ENCODE data around the gene SQSTM1. TPM values are rescaled to one million over a fixed set of nuclear protein-coding genes. Genes with fewer than 3 reads are reported as not detected.

The SQSTM1 gene
- total and polyA plus RNA-seq, 2 experiments from 2014 or later = 211 to 265 TPM

DNA sequence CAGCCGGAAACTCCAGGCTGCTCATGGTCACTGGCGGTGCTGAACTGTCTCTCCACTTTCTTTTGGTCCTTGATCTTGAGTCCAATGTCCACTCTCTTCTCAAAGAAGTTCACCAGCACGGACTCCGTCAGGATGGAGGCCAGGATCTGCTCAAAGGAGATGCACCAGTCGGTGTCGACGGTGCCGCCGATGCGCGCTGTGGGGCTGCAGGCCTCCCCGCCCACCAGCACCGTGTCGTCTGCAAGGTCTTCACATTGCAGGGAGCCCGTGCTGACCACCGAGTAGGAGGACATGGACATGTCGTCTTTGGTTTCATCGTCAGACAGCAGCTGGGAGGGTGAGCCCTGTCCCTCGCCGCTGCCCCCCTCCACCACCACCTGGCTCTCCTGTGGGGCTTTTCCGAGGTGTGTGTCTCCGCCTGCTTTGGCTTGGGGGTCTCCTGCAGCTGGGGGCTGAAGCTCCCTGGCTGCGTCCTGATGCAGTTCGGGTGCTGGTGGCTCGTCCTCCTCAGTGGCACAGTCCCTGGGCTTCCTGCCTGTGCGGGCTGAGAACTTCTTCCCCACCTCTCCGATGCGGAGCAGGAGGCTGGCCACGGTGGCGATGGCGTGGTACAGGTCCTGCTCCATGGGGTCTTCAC lies 42.9 kb downstream of the SQSTM1 start:
- Histone ChIP-seq H2AFZ (no peak overlapping the region), H3K4me2 (ENCODE audit: unreplicated experiment) (no peak overlapping the region), H3K36me3 (ENCODE audit: low read depth) (peaks cover 1% of the 10 kb centered on the region; the same call in 1 of the 2 replicates), H3F3A (ENCODE audit: insufficient read depth) (peaks cover 29% of the 10 kb centered on the region), H3K9me2 (ENCODE audit: insufficient read depth) (no peaks in the 10 kb centered on the region), H3K9me3 (ENCODE audit: low read depth) (no peaks in the 10 kb centered on the region), H3K27me3 (replicated peaks; ENCODE audit: insufficient read depth) (no peaks in the 10 kb centered on the region), H3K4me3 (no peak overlapping the region), H4K20me1 (ENCODE audit: insufficient read depth) (no peaks in the 10 kb centered on the region), H3K27ac (no peak overlapping the region), H3K79me2 (ENCODE audit: insufficient read depth) (no peaks in the 10 kb centered on the region), H3K9ac (no peak overlapping the region), H3K4me1 (ENCODE audit: insufficient read depth) (peaks cover 9% of the 10 kb centered on the region; the same call in 1 of the 2 replicates)
- in situ Hi-C loops (cut with MboI) = no loop called here
- no peak for DNase-seq
- TF ChIP-seq EZH2 (IDR thresholded peaks at IDR 0.05; ENCODE audit: insufficient read depth, poor library complexity, severe bottlenecking) (no peak), EZH2phosphoT487 (IDR thresholded peaks at IDR 0.05; ENCODE audit: insufficient read depth, low read depth) (no peak)
- WGBS, 2 experiments (ENCODE audit: low coverage in 1 of 2, low lambda C conversion rate in 2 of 2, missing lambda C conversion rate in 2 of 2) = 97 to 98% methylated on average over 31 of the region's 31 CpGs

DNA sequence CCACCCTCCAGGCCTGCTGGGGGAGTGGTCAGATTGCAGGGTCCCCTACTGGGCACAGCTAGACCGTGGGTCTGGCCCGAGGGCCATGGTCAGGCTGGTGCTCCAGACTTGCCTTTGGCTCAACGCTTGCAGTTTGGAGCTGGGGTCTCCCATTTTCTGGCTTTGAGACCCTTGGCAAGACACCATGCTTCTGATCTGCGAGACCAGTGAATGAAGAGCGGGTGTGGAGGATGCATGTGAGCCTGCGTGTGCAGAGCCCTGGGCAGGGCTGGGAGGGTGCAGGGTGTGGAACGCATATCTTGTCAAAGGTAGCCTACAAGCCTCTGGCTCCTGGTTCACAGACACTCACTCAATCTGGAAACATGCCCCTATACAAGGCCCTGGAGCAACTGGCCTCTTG lies 44.0 kb downstream of the SQSTM1 start:
- no peak overlapping the region for H2AFZ ChIP-seq
- H3K4me1 ChIP-seq (ENCODE audit: insufficient read depth) = peaks cover 8% of the 10 kb centered on the region; the same call in 1 of the 2 replicates
- no peak for TF ChIP-seq EZH2phosphoT487 (IDR thresholded peaks at IDR 0.05; ENCODE audit: insufficient read depth, low read depth)
- TF ChIP-seq EZH2 (IDR thresholded peaks at IDR 0.05; ENCODE audit: insufficient read depth, poor library complexity, severe bottlenecking) = no peak
- in situ Hi-C loops (cut with MboI) = no loop called here
- 97 to 99% methylated on average over 7 of the region's 7 CpGs for WGBS, 2 experiments (ENCODE audit: low coverage in 1 of 2, low lambda C conversion rate in 2 of 2, missing lambda C conversion rate in 2 of 2)
- H3K4me3 ChIP-seq = no peak overlapping the region
- H3K9me2 ChIP-seq (ENCODE audit: insufficient read depth) = no peaks in the 10 kb centered on the region
- H3K79me2 ChIP-seq (ENCODE audit: insufficient read depth) = no peaks in the 10 kb centered on the region
- no peaks in the 10 kb centered on the region for H3K9me3 ChIP-seq (ENCODE audit: low read depth)
- DNase-seq = no peak
- no peak overlapping the region for H3K27ac ChIP-seq
- no peaks in the 10 kb centered on the region for H4K20me1 ChIP-seq (ENCODE audit: insufficient read depth)
- no peak overlapping the region for H3K4me2 ChIP-seq (ENCODE audit: unreplicated experiment)
- H3F3A ChIP-seq (ENCODE audit: insufficient read depth) = peaks cover 26% of the 10 kb centered on the region
- no peaks in the 10 kb centered on the region for H3K27me3 ChIP-seq (replicated peaks; ENCODE audit: insufficient read depth)
- H3K36me3 ChIP-seq (ENCODE audit: low read depth) = peaks cover 3% of the 10 kb centered on the region; the same call in 1 of the 2 replicates
- H3K9ac ChIP-seq = no peak overlapping the region

DNA sequence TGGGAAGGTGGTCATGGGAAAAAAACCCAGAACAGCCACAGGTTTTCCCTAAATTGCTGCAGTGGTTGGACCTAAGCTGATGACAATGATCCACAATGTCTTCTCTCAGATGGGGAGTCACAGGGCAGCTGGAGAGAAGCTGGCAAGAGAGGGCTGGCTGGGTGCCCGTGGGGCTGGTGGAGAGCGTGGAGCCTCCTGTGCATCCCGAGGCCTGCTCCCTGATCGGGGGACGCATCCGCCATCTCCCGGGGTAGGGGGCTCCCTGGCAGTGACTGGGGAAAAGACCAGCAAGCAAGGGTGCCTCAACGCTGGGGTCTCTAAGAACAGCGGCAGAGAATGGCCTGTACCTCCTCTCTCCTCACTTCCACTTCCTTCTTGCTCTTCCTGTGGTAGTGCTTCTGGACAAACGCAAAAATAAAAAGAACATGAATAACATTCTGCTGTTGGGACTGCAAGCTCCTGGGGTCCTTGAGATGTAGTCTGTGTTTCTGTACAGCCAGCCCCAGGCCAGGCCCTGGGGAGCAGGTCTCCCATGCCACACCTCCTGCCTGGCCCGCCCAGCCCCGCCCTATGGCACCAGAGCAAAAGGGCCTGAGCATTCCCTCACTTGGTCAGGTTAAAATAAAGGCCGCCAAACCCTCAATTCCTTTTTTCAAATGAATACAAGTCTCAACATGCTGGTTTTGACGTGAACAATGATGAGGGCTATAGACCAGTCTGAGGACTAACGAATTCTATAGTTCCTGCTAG lies 45.0 kb downstream of the SQSTM1 start:
- Histone ChIP-seq H3K4me1 (ENCODE audit: insufficient read depth) (no peaks in the 10 kb centered on the region), H3F3A (ENCODE audit: insufficient read depth) (peaks cover 16% of the 10 kb centered on the region), H3K4me3 (no peak overlapping the region), H3K9me3 (ENCODE audit: low read depth) (no peaks in the 10 kb centered on the region), H2AFZ (no peak overlapping the region), H3K9me2 (ENCODE audit: insufficient read depth) (no peaks in the 10 kb centered on the region), H3K27me3 (replicated peaks; ENCODE audit: insufficient read depth) (no peaks in the 10 kb centered on the region), H3K36me3 (ENCODE audit: low read depth) (peaks cover 3% of the 10 kb centered on the region; the same call in 1 of the 2 replicates), H3K27ac (no peak overlapping the region), H3K79me2 (ENCODE audit: insufficient read depth) (no peaks in the 10 kb centered on the region), H3K4me2 (ENCODE audit: unreplicated experiment) (no peak overlapping the region), H3K9ac (no peak overlapping the region), H4K20me1 (ENCODE audit: insufficient read depth) (no peaks in the 10 kb centered on the region)
- no peak for DNase-seq
- TF ChIP-seq EZH2phosphoT487 (IDR thresholded peaks at IDR 0.05; ENCODE audit: insufficient read depth, low read depth) = no peak
- no peak for TF ChIP-seq EZH2 (IDR thresholded peaks at IDR 0.05; ENCODE audit: insufficient read depth, poor library complexity, severe bottlenecking)
- in situ Hi-C loops (cut with MboI) = no loop called here
- 90 to 94% methylated on average over 12 to 15 of the region's 15 CpGs for WGBS, 2 experiments (ENCODE audit: low coverage in 1 of 2, low lambda C conversion rate in 2 of 2, missing lambda C conversion rate in 2 of 2)

DNA sequence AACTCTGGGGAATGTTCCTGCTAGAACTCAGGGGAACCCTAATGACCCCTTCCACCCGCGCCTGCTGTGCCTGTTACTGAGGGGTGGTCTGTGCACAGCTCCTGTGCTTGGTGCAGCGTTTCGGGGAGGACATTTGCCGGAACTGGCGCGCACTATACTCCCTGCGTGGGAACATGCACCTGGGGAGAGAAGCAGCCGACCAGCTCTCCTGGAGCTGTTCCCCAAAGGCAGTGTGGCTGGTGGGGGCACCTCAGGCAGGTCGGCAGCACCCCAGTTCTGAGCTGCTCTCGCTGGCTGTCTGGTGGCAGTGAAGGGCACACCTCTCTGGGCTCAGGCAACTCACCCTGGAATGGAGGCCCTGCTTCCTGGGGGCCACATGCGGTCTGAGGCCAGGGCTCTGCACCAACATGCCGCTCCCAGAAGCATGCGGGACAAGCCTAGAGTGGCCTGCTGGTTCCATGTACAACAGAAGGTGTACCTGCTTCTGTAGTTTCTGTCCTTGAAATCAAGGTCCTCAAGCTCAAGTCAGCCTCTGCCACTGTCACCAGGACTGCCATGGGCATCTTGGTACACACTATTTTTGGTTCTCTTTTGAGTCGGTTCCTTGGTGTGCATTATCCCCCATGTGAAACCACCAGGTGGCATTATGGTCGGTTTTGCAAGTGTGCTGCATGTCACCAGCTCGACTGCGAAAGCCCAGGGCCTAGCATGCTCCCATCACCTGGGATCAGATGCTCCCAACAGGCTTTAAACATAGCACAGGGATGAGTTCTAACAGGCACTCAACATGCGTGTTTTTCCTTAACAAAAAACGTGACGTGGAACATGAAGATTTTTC lies 45.8 kb downstream of the SQSTM1 start:
- Histone ChIP-seq H3K36me3 (ENCODE audit: low read depth) (peaks cover 7% of the 10 kb centered on the region; the same call in 1 of the 2 replicates), H3K9me3 (ENCODE audit: low read depth) (no peaks in the 10 kb centered on the region), H3K27ac (no peak overlapping the region), H3K4me1 (ENCODE audit: insufficient read depth) (no peaks in the 10 kb centered on the region), H3K4me3 (no peak overlapping the region), H3K79me2 (ENCODE audit: insufficient read depth) (no peaks in the 10 kb centered on the region), H2AFZ (no peak overlapping the region), H3F3A (ENCODE audit: insufficient read depth) (peaks cover 9% of the 10 kb centered on the region), H4K20me1 (ENCODE audit: insufficient read depth) (no peaks in the 10 kb centered on the region), H3K9ac (no peak overlapping the region), H3K9me2 (ENCODE audit: insufficient read depth) (no peaks in the 10 kb centered on the region), H3K4me2 (ENCODE audit: unreplicated experiment) (no peak overlapping the region), H3K27me3 (replicated peaks; ENCODE audit: insufficient read depth) (no peaks in the 10 kb centered on the region)
- in situ Hi-C loops (cut with MboI) = no loop called here
- 85 to 89% methylated on average over 21 of the region's 21 CpGs for WGBS, 2 experiments (ENCODE audit: low coverage in 1 of 2, low lambda C conversion rate in 2 of 2, missing lambda C conversion rate in 2 of 2)
- no peak for DNase-seq
- TF ChIP-seq EZH2 (IDR thresholded peaks at IDR 0.05; ENCODE audit: insufficient read depth, poor library complexity, severe bottlenecking) (no peak), EZH2phosphoT487 (IDR thresholded peaks at IDR 0.05; ENCODE audit: insufficient read depth, low read depth) (no peak)

Data from GM23248 (cell line).